Activated T-cell treated with anti-CD3 and anti-CD28 coated beads for 24 hours (primary cell): ENCODE measurements around the gene IGFALS.

Source experiments
- DNase-seq: peaks from one replicate; pipeline ENCODE4 v3.0.0-alpha.2; 2020; ENCODE audit warnings: low read depth

The IGFALS gene

DNA sequence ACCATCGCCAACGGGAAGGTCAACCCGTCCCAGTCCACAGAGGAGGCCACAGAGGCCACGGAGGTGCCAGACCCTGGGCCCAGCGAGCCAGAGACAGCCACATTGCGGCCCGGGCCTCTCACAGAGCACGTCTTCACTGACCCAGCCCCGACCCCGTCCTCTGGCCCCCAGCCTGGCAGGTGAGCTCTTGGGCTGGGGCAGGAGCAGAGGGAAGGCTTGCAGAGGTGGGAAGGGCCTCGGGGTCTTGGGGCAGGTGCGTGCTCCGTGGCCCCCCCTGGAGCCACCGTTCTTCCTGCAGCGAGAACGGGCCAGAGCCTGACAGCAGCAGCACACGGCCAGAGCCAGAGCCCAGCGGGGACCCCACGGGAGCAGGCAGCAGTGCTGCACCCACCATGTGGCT, 27.3 kb downstream of the IGFALS start:
- no peak for DNase-seq

DNA sequence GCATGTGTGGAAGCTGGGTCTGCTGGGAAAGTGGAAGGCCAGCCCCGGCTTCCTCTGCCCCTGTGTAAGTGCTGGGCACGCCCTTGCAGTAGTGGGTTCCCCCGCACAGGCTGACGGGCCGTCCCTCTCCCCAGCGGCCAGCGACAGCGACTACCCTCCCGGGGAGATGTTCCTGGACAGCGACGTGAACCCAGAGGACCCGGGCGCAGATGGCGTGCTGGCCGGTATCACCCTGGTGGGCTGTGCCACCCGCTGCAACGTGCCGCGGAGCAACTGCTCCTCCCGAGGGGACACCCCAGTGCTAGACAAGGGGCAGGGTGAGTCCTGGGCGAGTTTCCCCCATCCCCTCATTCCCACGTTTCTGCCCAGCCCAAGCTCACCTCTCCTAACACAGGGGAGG, 27.7 kb downstream of the IGFALS start:
- DNase-seq = no peak

DNA sequence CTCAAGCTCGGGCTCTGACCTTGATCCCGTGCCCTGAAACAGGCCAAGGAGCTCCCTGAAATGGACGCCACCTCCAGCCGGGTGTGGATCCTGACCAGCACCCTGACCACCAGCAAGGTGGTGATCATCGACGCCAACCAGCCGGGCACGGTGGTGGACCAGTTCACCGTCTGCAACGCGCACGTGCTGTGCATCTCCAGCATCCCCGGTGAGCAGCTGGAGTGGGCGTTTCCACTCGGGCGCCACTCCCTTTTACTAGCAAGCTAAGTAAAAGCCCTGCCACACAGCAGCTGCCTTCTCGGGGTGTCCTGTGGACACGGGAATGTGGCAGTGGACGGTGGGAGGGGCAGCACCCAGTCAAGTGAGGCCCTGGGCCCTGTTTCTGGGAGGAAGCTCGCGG, 28.5 kb downstream of the IGFALS start:
- no peak for DNase-seq

DNA sequence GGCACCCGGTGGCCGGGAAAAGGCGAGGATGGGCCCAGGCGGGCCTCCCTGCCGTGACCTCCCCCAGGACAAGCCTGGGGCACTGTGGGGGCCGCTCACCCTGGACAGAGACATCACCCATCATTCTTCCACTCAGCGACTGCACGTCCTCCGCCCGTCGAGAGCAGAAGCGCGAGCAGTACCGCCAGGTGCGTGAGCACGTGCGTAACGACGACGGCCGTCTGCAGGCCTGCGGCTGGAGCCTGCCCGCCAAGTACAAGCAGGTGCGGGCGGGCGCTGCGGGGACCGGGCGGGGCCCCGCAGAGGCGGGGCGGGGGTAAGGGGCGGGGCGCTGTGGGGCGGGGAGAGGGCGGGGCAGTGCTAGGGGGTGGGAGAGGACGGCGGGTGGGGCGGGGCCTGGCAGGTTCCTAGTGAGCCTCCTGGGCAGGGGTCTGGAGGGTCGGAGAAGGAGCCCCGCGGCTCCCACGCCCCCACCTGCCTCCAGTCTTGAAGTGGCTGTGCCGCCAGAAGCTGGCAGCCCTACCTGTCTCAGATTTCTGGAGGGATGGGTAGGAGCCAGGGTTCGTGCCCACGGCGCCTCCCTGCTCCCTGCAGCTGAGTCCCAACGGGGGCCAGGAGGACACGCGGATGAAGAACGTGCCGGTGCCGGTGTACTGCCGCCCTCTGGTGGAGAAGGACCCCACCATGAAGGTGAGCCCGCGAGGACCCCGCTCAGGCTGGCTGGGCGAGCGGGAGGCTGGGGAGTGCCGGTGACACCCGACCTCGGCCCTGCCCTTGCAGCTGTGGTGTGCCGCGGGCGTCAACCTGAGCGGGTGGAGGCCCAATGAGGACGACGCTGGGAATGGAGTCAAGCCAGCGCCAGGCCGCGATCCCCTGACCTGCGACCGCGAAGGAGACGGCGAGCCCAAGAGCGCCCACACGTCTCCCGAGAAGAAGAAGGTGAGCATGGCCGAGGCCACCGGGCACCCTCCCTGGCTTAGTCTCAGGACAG, 29.7 kb downstream of the IGFALS start:
- no peak for DNase-seq

DNA sequence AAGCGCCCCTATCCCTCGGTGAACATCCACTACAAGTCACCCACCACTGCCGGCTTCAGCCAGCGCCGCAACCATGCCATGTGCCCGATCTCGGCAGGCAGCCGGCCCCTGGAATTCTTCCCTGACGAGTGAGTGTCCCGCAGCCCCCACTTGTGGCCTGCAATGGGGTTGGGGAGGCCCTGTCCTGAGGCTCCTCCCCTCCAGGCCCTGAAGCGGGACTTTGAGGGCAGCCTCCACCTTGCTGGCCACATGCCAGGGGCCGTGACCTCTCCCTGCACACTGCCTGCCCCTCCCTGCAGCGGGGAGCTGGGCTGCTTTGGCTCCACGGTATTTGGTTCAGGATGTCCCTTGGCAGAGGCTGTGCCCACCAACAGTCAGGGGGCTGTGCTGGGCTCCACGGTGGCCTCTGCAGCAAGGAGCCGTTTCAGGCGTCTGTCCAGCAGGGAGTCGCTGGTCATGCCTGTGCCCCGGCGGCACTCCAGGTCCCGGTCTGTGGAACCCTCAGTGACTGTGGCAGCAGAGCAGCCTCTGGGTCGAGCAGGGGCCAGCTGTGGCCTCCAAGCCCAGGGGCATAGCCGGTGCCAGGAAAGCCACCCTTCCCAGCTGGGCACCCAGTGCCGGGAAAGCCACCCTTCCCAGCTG, 30.5 kb downstream of the IGFALS start:
- DNase-seq = no peak

DNA sequence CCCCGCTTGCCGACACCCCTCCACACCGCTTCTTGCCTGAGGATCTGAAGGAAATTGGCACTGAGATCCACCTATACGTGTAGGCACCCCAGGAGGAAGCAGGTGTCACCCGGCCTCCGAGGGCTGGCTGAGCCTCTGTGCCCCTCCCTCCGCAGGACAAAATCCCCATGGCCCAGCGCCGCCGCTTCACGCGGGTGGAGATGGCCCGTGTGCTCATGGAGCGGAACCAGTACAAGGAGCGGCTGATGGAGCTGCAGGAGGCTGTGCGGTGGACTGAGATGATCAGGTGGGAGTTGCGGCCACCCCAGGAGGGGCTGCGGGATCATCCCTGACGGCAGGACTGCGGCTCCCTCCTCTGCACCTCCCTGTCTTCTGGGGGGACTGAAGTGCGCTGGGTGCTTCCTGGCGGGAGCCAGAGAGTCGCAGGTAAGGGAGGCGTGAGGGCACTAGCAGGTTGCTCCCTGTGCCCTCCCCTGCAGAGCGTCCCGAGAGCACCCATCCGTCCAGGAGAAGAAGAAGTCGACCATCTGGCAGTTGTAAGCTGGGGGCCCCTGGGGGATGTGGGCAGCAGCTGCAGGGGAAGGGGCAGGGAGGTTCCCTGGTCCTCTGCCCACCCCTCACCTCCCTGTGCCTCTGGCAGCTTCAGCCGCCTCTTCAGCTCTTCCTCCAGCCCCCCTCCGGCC, 31.2 kb downstream of the IGFALS start:
- DNase-seq = no peak

DNA sequence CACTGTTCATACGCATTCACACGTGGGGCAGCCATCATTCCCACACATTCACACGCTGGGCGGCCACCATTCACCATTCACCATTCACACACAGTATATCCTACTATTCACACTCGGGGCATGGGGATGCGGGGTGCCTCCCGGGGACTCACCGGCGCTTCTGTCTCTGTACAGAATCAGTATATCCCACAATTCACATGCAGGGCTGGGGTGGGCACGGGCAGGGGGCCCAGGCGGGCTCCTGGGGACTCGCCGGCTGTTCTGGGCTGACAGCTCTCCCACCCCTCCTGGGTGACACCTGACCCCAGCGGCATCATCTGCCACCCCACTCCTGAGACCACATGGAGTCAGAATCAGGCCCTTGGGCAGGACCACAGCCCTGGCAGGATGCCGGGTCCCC, 31.8 kb downstream of the IGFALS start:
- DNase-seq = no peak

DNA sequence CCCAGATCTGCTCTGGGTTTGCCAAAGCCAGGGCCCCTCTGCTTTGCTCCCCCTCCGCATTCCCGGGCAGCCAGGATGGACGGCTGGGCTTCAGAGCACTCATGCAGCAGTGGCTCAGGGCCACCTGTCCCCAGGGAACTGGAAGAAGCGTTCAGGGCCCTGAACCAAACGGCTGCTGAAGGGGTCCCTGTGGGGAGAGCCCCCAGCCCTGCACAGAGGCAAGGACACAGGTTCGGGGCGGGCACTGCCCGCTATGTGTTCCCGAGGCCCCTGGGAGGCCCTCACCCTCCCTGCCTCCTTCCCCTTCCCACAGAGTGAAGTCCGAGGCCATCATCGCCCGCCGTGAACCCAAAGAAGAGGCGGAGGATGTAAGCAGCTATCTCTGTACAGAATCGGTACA, 32.6 kb downstream of the IGFALS start:
- DNase-seq = no peak

DNA sequence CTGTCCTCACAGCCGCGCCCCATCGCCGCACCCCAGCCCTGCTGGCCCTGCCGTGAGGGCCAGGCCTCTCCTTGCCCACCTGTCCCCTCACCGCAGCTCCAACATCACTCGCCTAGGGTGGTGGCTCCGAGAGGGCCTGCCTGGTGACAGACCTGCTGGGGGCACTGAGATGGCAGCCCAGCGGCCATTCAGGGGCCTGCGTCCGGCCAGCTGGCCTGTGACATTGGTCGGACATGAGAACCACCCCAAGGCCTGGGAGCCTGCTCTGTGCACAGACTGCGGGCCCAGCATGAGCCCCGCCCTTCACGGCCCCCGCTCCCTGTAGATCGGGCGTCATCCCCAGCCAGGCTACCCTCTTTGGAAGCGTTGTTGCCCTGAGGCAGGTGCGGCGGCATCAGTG, 34.0 kb downstream of the IGFALS start:
- no peak for DNase-seq

DNA sequence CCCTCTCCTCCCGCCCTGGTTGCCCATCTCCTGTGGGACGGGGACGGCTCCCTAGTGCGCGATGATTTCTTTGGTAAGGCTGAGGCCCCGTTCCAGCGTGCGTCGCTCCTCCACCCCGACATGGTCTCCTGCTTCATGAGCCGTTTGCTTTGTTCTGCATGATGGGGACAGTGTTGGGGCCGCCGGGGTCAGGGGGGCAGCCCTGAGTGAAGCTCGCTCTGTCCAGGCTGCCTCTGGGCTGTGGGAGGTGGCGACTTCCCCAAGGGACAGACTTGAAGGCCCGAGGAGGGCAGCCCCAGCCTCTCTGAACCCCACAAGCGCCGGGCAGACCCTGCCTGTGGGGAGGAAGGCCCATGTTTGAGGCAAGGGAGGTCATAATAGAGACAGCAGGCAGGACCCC, 34.6 kb downstream of the IGFALS start:
- DNase-seq = no peak

DNA sequence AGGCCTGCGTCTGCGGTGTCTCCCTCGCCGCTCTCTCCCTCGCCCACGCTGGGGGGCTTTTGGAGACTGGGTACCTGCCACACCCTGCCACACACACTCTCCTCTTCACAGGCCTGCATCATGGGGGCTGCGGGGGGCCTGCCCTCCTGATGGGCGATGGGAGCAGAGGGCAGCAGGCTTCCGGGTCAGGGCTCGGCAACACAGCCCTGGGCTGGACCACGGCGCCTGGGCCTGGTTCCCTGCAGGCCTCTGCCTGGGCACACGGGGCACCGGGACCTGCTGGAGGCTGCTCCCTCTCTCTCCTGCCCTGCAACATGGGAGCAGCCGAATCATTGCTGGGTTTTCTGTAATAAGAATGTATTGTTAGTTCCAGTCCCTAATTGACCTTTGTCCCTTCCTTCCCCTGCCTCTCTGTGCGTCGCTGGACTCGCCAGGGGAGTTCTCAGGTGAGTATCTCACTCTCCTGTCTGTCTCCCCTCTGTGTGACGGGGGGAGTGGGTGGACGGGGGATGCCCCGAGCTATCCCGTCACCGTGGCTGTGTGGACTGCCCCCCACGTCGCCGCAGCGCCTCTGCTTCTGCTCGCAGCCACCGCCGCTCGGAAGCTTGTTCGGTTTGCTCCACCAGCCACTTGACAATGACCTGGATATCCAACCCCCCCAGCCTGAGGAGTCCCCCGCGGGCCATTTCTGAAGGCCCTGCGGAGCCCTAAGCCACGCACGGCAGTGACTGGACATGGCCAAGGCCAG, 35.6 kb downstream of the IGFALS start:
- no peak for DNase-seq

DNA sequence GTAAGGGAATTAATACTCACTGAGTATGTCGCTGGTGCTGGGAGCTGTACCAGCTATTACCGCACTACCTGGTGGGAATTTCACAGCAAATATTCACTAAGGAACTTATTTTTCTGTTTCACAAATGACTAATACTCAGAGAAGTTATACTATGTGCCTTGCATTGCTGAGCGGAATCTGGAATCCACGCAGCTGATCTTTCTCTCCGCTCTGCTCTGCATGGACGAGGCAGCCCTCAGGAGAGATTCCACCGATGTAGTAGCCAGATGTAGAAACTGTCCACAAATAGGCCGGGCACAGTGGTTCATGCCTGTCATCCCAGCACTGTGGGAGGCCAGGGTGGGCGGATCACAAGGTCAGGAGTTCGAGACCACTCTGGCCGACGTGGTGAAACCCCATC, 39.3 kb downstream of the IGFALS start:
- DNase-seq = no peak

DNA sequence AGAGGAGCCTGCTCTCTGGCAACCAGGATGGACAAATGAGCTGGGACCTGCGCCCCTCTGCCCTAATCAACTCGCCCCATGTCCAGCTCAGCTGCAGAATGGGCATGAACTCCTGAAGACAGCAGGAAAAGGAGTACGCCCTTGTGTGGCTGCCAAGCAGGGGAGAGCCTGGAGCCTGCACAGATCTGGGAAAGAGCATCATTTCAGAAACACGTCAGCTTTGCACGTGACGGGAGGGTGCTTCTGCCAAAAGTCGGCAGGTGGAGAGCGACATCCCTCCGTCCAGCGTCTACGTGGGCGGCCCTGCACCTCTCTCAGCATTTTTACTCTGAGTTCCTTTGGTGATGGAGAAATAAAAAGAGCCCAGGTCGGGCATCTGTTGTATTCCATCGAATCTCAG, 40.7 kb downstream of the IGFALS start:
- no peak for DNase-seq

DNA sequence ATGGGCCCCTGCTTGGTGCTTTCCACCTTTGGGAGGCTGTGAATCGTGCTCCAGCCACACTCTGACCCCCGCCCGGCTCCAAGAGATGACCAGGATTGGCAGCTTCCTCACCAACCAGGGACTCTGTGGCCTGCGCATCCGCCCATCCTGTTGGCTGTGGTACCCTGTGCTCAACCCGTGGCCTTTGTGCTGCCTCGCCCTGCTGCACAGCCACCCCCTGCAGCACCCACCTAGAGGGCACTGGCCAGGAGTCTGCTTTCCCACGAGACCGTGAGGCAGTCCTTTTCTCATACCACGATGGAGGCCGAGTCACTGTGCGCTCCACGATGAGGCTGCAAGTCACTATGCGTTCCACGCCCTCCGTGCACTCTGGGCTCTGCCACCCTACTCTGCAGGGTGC, 41.6 kb downstream of the IGFALS start:
- no peak for DNase-seq

DNA sequence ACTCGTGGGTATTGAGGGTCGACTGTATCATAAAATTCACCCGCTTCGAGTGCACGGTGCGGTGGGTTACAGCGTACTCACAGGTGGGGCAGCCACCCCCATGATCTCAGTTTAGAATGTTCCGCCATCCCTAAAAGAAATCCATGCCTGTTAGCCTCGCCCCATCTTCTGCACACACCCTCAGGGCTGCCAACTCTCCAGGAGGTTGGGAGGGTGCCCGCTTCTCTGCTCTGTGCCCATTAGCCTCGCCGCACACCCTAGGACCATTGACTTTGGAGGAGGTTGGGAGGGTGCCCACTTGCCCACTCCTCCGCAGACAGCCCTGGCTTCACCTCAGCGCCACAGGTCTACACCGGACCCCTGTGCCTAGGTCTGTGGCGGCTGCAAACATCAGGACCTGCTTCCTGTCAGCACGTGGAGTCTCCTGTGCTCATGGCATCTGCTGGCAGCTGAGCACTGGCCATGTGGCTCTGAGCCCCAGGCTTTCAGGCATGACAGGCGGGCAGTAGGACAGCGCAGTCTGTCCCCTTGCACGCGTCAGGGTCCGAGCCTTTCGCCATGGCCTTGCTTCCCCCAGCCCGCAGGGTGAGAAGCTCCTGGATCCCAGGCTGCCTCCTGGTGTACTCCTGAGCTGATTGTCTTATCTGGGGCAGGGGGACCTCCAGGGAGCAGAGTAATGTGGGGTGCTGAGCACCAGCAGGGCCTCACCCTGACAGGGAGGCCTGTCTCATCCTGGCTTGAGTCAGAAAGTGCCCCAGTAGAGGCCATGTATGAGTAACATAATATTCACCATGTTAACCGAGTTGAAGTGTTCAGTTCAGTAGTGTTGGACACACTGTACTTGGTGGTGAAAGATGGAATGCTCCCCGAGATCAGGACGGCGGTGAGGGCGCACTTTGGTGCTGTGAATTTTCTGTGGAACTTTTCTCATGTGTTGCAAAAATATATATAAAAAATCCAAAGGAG, 44.1 kb downstream of the IGFALS start:
- no peak for DNase-seq

DNA sequence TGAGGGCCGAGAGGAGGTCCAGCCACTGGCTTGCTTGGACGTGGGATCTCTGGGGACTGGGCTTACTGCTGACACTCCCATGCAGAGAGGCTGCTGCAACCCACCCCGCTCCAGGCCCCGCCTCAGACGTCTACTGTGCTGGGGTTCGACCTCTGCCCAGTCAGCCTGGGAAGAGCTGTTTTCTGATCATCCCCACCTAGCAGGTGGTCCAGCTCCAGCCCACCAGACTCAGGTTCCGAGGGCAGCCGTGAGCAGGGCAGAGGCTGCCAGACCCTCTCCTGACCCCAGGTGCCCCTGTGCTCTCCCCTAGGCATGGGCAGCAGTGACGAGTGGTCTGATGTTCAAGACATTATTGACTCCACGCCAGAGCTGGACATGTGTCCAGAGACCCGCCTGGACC, 45.6 kb downstream of the IGFALS start:
- no peak for DNase-seq

DNA sequence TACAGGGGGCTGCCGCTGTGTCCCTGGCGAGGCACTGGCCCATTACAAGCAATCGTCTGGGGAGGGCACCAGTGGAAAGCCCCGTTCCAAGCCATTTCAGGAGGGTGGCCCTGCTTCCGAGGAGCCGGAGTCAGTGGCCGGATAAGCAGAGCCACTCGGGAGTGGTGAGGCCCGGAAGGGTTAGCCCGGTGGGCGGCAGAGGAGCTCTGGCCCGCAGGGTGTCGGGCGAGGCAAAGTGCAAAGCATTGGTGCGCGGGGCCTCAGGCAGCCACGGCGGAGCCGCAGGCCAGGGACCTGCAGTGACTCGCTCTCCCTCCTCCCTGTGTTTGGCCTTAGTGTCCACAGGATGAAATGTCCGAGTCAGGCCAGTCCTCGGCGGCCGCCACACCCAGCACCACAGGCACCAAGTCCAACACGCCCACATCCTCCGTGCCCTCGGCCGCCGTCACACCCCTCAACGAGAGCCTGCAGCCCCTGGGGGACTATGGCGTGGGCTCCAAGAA, 46.8 kb downstream of the IGFALS start:
- DNase-seq = no peak

DNA sequence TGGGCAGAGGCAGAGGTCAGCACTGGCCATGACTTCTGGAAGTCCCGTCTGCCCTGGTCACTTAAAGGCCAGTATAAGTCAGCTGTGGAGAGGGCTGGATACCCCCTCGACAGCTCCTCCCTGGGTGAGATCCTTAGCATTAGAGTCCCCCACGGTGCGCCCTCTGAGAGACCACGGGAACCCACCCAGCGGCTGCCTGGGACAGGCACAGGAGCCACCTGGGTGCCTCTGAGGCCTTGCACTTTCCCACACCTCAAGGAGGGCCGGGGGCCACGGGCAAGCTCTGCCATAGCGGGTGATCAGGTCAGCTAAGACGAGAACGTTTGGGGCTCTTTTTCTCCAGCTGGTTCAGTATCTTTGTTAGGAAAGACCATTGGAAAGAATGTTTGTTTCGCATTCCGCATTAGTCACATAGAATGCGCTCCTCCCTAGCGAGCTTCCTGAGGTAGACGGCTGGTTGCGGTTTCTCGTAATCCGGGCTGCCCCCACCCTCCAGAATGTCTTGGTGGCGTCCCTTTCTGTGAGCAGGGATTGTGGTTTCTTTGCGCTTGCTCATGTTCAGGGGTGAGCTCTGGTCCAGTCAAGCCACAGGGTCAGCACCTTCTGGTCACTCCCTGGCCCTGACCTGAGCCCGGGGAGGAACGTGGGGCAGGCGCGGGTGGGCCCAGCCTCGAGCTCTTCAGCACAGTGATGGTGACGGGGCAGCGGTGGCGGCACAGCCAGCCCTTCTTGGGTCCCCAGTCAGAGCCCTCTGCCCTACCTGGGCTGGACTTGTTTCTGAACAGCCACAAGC, 47.4 kb downstream of the IGFALS start:
- DNase-seq = no peak

DNA sequence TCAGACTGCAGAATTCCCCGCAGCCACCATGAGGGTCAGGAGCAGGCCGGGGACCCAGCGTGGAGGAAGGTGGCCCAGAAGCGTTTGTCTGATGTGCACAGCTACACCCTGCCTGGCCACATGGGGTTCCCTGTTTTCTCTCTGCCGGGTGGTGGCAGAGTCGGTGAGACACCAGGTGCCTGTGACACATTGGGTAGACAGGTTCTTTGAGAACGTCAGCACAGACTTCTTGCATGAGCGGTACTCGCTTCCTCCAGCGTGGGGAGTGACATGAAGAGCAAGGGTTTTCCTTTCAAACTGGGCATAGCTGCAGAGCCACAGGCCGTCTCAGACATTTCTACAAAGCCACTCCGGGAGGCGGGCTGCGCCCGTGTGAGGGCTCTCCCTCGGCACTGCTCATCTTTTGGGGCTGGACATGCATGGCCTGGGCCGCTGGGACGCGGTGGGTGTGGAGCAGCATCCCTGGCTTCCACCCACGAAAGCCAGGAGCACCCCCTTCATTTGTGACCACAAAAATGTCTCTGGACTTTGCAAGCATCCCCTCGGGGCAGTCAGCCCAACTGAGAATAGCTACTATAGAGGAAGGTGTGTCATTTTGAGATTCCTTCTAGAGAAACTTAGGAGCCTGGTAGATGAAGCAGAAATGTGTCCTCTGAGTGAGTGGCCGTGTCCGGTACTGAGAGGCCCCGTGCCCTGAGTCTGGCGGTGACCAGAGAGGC, 48.2 kb downstream of the IGFALS start:
- DNase-seq = no peak
